ENCODE results near the gene LMNTD1.
"Not testable (repeated sequence)": the region's sequence is repeated elsewhere in the genome, so short reads cannot be mapped to it uniquely, and the experiment has no call there.

The LMNTD1 gene

GRCh38 chr12:25488956-25489870 is 63.9 kb downstream of the LMNTD1 start:
- DNase-seq, result not testable (repeated sequence)

- DNase-seq, result no peak
Measured at GRCh38 chr12:25482625-25483024, 70.5 kb downstream of the LMNTD1 start.

- DNase-seq, result no peak
Measured at GRCh38 chr12:25480145-25480544, 72.9 kb downstream of the LMNTD1 start.

GRCh38 chr12:25477217-25477616 is 75.9 kb downstream of the LMNTD1 start:
- DNase-seq, result no peak

GRCh38 chr12:25472453-25472852 is 80.6 kb downstream of the LMNTD1 start:
- no peak for DNase-seq

- DNase-seq, result no peak
Measured at GRCh38 chr12:25469861-25470260, 83.2 kb downstream of the LMNTD1 start.

- no peak for DNase-seq
Measured at GRCh38 chr12:25469368-25469767, 83.7 kb downstream of the LMNTD1 start.

GRCh38 chr12:25463521-25463920 is 89.6 kb downstream of the LMNTD1 start:
- DNase-seq, result no peak

- DNase-seq, result no peak
Measured at GRCh38 chr12:25463005-25463404, 90.1 kb downstream of the LMNTD1 start.

GRCh38 chr12:25459541-25459951 is 93.5 kb downstream of the LMNTD1 start:
- DNase-seq, result no peak

GRCh38 chr12:25458047-25458552 is 95.0 kb downstream of the LMNTD1 start:
- DNase-seq, result no peak

GRCh38 chr12:25456474-25456873 is 96.6 kb downstream of the LMNTD1 start:
- no peak for DNase-seq

GRCh38 chr12:25455696-25456095 is 97.4 kb downstream of the LMNTD1 start:
- DNase-seq, result no peak

- DNase-seq, result no peak
Measured at GRCh38 chr12:25449007-25449406, 104.1 kb downstream of the LMNTD1 start.

GRCh38 chr12:25447046-25447445 is 106.0 kb downstream of the LMNTD1 start:
- no peak for DNase-seq

- DNase-seq, result no peak
Measured at GRCh38 chr12:25438638-25439037, 114.4 kb downstream of the LMNTD1 start.

GRCh38 chr12:25436206-25437030 is 116.7 kb downstream of the LMNTD1 start:
- peak; percentile 68 for DNase-seq

GRCh38 chr12:25435431-25435830 is 117.7 kb downstream of the LMNTD1 start:
- DNase-seq, result no peak

- DNase-seq, result no peak
Measured at GRCh38 chr12:25434515-25434914, 118.6 kb downstream of the LMNTD1 start.

GRCh38 chr12:25433581-25434325 is 119.3 kb downstream of the LMNTD1 start:
- DNase-seq, result no peak

- no peak for DNase-seq
Measured at GRCh38 chr12:25433024-25433423, 120.1 kb downstream of the LMNTD1 start.

- no peak for DNase-seq
Measured at GRCh38 chr12:25427337-25428249, 125.5 kb downstream of the LMNTD1 start.
